ENCODE results near the gene TNS3. TPM values are rescaled to one million over a fixed set of nuclear protein-coding genes. Genes with fewer than 3 reads are reported as not detected.
"Not testable (repeated sequence)": the region's sequence is repeated elsewhere in the genome, so short reads cannot be mapped to it uniquely, and the experiment has no call there.

Gene TNS3
- total RNA-seq, 1 donor from 2014 or later = 174 TPM

DNA sequence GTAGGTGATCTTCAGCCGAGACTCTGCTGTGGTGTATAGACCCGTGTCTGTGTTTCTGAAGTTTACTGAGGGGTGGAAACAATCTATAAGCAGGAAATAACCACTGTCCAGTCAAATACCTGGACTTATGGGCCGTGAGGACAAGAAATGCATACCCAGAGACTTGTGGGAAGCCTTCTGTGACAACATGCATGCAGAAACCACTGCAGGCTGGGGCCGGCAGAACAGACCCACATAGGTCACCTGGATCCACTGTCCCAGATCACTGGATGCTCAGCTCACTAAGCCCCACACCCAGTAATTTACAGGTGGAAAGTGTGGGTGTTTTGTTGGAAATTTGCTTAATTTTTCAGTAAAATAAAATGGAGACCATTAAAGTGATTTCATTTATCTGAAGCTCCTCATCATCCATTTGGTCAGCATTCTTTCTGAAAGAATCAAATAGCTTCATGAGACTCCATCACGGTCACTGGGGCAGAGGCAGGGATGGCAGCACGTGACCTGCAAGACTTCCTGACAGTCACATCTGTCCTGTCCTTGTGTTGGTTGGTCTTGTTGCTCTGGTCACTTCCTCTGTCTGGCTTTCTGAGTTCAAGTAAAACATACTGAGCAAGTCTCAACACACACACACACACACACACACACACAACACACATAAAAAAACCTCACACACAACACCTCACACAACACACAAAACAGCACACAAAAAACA lies 108.3 kb downstream of the TNS3 start:
- no peak overlapping the region for H3K27ac ChIP-seq
- no peaks in the 10 kb centered on the region for H3K27me3 ChIP-seq (ENCODE audit: low read depth)
- no peak overlapping the region for H3K4me3 ChIP-seq
- ATAC-seq (peak; percentile 44 to 46), DNase-seq (peak; percentile 75)
- intact Hi-C loops (cut with DNase I) = no loop called here
- peaks cover 39% of the 10 kb centered on the region for H3K4me1 ChIP-seq
- no peaks in the 10 kb centered on the region for H3K9me3 ChIP-seq
- H3K36me3 ChIP-seq = peaks cover 5% of the 10 kb centered on the region
- TF ChIP-seq, protein P1, sequence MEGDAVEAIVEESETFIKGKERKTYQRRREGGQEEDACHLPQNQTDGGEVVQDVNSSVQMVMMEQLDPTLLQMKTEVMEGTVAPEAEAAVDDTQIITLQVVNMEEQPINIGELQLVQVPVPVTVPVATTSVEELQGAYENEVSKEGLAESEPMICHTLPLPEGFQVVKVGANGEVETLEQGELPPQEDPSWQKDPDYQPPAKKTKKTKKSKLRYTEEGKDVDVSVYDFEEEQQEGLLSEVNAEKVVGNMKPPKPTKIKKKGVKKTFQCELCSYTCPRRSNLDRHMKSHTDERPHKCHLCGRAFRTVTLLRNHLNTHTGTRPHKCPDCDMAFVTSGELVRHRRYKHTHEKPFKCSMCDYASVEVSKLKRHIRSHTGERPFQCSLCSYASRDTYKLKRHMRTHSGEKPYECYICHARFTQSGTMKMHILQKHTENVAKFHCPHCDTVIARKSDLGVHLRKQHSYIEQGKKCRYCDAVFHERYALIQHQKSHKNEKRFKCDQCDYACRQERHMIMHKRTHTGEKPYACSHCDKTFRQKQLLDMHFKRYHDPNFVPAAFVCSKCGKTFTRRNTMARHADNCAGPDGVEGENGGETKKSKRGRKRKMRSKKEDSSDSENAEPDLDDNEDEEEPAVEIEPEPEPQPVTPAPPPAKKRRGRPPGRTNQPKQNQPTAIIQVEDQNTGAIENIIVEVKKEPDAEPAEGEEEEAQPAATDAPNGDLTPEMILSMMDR (IDR thresholded peaks at IDR 0.05) = no peak

DNA sequence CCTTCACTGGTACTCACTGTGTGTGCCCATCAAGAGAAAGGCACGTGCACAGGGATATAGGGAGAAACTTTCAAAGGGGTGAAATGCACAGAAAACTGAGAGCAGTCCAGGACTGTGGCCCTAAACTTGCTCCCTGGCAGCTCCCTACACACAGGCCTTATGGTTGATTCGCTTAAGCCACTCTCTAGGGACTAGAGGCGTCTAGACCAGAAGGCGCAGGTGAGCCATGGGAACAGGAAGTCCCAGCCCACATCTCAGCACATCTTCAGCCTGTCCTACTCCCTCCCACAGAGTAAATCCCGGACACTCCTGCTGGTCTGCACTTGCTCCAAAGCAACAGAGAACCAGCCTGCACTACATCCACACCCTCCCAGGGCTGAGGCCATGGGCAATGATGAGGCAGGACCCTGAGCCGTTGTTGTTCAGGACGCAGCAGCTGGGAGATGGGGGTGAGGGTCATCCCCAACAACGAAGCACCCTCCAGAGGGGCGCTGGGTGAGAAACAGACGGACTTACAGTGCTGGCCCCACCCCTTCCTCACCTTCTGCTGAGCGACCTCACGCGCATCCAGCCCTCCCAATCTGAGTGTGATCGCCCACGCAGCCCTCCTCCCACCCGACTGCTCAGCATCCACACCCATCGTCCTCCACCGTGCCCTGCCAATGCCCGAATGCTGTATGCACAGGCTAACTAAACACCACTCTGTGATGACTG lies 109.3 kb downstream of the TNS3 start:
- no peak overlapping the region for H3K27ac ChIP-seq
- H3K9me3 ChIP-seq = no peaks in the 10 kb centered on the region
- intact Hi-C loops (cut with DNase I) = no loop called here
- DNase-seq = no peak
- TF ChIP-seq, protein P1 (IDR thresholded peaks at IDR 0.05) = no peak
- peaks cover 29% of the 10 kb centered on the region for H3K4me1 ChIP-seq
- no peak overlapping the region for H3K4me3 ChIP-seq
- peaks cover 5% of the 10 kb centered on the region for H3K36me3 ChIP-seq
- H3K27me3 ChIP-seq (ENCODE audit: low read depth) = no peaks in the 10 kb centered on the region
- no peak for ATAC-seq

DNA sequence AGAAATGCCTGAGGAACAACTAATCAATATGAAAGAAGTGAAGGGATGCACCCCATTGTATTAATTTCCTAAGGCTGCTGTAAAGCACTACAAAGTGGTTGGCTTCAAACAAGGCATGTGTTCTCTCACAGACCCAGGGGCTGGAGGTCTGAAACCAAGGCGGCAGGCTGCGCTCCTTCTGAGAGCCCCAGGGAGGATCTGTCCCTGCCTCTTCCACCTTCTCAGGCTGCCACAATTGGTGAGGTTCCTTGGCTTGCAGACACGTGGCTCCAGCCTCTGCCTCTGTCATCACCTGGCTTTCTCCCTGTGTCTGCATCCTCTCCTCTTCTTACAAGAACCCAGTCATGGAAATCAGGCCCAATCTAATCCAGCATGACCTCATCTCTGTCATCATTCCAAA lies 110.1 kb downstream of the TNS3 start:
- ATAC-seq (no peak), DNase-seq (no peak)
- no peaks in the 10 kb centered on the region for H3K27me3 ChIP-seq (ENCODE audit: low read depth)
- intact Hi-C loops (cut with DNase I) = no loop called here
- TF ChIP-seq, protein P1 (IDR thresholded peaks at IDR 0.05) = no peak
- no peaks in the 10 kb centered on the region for H3K9me3 ChIP-seq
- peaks cover 26% of the 10 kb centered on the region for H3K4me1 ChIP-seq
- peaks cover 5% of the 10 kb centered on the region for H3K36me3 ChIP-seq
- H3K4me3 ChIP-seq = no peak overlapping the region
- no peak overlapping the region for H3K27ac ChIP-seq

DNA sequence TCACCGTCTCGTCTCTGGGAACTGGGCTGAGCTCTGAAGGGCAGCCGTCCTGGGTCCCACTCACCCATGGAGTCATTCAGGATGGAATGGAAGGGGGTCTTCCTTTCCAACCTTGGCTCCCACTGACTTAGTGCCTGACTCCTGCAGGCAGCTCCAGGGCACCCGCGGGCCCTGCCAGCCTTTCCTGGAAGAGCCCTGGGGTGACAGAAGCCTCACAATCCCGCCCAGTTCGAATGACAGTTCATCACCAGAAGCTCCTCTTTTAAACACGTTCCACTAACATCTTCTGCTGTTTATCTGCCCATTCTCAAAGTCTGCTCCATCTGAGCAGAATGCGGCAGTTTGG lies 110.6 kb downstream of the TNS3 start:
- peaks cover 5% of the 10 kb centered on the region for H3K36me3 ChIP-seq
- DNase-seq (no peak), ATAC-seq (no peak)
- no peak overlapping the region for H3K4me3 ChIP-seq
- intact Hi-C loops (cut with DNase I) = no loop called here
- peaks cover 24% of the 10 kb centered on the region for H3K4me1 ChIP-seq
- H3K27me3 ChIP-seq (ENCODE audit: low read depth) = no peaks in the 10 kb centered on the region
- no peaks in the 10 kb centered on the region for H3K9me3 ChIP-seq
- no peak overlapping the region for H3K27ac ChIP-seq
- TF ChIP-seq, protein P1 (IDR thresholded peaks at IDR 0.05) = no peak

DNA sequence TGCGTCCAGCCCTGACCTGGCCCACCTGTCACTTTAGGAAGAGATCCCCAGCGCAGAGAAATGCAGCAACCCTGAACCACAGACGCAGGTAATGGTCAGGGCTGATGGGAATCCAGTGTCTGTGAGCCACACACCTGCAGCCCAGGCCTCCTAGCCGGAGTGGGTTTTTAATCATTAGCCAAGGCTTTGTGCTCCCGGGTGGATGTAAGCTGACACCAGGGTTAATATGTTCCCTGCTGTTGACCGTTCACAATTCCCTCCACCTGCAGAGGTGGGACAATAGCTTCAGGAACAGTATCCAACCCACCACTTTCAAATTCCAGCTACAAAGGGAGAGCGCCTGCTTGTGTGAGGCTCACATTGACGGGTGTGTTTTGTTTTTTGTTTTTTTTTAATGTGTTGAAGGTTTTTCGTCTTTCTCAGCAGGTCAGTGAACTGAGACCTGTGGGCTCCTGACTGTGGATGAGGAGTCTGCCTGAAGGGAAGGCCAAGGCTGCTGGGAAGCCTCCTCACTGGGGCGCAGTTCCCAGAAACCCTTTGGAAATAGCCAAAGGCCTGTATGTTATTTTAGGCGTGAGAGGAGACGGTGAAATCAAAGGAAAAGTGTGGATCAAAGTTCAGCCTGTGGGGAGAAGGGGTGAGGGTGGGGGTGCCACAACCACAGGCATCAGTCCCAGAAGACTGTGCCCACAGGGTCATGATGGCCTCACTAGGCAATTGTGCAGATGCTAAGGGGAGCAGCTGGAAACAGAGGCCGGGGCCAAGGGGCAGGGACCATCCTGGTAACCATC lies 111.1 kb downstream of the TNS3 start:
- H3K4me3 ChIP-seq = no peak overlapping the region
- H3K36me3 ChIP-seq = peaks cover 5% of the 10 kb centered on the region
- intact Hi-C loops (cut with DNase I) = no loop called here
- no peaks in the 10 kb centered on the region for H3K9me3 ChIP-seq
- H3K27me3 ChIP-seq (ENCODE audit: low read depth) = no peaks in the 10 kb centered on the region
- TF ChIP-seq, protein P1 (IDR thresholded peaks at IDR 0.05) = no peak
- H3K4me1 ChIP-seq = peaks cover 19% of the 10 kb centered on the region
- DNase-seq = no peak
- peak; percentile 4 to 11 for ATAC-seq
- no peak overlapping the region for H3K27ac ChIP-seq

DNA sequence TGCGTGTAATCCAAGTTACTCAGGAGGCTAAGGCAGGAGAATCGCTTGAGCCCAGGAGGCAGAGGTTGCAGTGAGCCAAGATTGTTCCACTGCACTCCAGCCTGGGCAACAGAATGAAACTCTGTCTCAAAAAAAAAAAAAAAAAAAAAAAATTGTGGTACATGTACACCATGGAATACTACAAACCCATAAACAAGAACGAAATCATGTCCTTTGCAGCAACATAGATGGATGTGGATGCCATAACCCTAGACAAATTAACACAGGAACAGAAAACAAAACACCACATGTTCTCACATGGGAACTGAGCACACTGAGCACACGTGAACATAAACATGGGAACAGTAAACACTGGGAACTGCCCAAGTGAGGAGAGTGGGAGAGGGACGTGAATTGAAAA lies 112.1 kb downstream of the TNS3 start:
- H3K27ac ChIP-seq; H3K9me3 ChIP-seq; ATAC-seq; DNase-seq; intact Hi-C loops (cut with DNase I); H3K4me3 ChIP-seq; H3K36me3 ChIP-seq; H3K27me3 ChIP-seq (ENCODE audit: low read depth): not testable (repeated sequence)
- H3K4me1 ChIP-seq = peaks cover 15% of the 10 kb centered on the region
